Stimulated activated CD8-positive, alpha-beta memory T cell treated with anti-CD3 and anti-CD28 coated beads, Interleukin-12 subunit alpha, Interleukin-12 subunit beta, amount 100 ng/mL, for 24 hours (primary cell): ENCODE data around the gene LYPD4.
"Not testable (repeated sequence)": the region's sequence is repeated elsewhere in the genome, so short reads cannot be mapped to it uniquely, and the experiment has no call there.

Experiments used
- DNase-seq: peaks from one replicate; pipeline ENCODE4 v3.0.0-alpha.2; 2020; ENCODE audit errors: extremely low read depth

The LYPD4 gene

GRCh38 chr19:41799444-41800000, 45.0 kb downstream of the LYPD4 start:
- DNase-seq = no peak

GRCh38 chr19:41796901-41797300, 47.6 kb downstream of the LYPD4 start:
- DNase-seq = no peak

- no peak for DNase-seq
Measured at GRCh38 chr19:41796362-41796761, 48.1 kb downstream of the LYPD4 start, which contains the start of gene CEACAM3. Gene CEACAM3 (plus strand): TSS chr19:41796587. CDS start chr19:41796678, 91 bp downstream.

DNA sequence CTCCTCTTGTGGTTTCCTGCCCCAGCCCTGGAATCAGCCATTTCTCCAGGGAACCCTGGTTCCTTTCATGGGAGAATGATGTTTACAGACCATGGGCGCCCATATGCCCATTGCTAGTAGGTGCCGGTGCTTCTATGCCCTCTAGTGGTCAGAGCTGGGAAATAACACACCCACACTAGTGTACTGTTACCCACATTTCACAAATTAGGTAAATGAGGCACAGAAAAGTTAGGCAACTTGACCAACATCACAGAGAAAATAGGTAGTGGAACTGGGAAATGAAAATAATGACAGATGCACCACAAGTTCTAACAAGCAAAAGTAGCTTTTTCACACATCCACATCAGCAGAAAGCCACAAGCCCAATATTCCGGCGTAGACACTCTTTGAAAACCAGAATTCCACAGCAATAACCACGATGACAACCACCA, 49.4 kb downstream of the LYPD4 start:
- DNase-seq = no peak

- no peak for DNase-seq
Measured at GRCh38 chr19:41793414-41793727, 51.1 kb downstream of the LYPD4 start.

GRCh38 chr19:41792513-41793413, 51.7 kb downstream of the LYPD4 start:
- no peak for DNase-seq

GRCh38 chr19:41789053-41789452, 55.4 kb downstream of the LYPD4 start:
- not testable (repeated sequence) for DNase-seq

GRCh38 chr19:41788518-41788917, 56.0 kb downstream of the LYPD4 start:
- not testable (repeated sequence) for DNase-seq
